RPMI7951 (cell line): Measurements from ENCODE around the gene FLVCR1. TPM values are rescaled to one million over a fixed set of nuclear protein-coding genes. Genes with fewer than 3 reads are reported as not detected.
A peak's percentile ranks its signal among the peaks of the same experiment; 100 is the strongest.

Experiments
- DNase-seq: peaks from one replicate; pipeline ENCODE4 v3.0.0-alpha.2; 2012; ENCODE audit warnings: low read depth
- total RNA-seq: library from RNA; depleted of rRNA; stranded (reverse); fragments of >200 nt; shearing (Covaris generic); gene quantifications from 2 replicates; pipeline ENCODE4 v1.2.3, GENCODE V29; 2014

Gene FLVCR1
- total RNA-seq, 1 experiment from 2014 or later = 5.5 TPM

GRCh38 chr1:212915245-212916091 is 57.4 kb downstream of the FLVCR1 start:
- DNase-seq = no peak

GRCh38 chr1:212916481-212917133 is 58.5 kb downstream of the FLVCR1 start:
- peak; percentile 50 for DNase-seq

- DNase-seq = no peak
Observed at GRCh38 chr1:212917134-212917485, 59.0 kb downstream of the FLVCR1 start.

GRCh38 chr1:212917858-212918257 is 59.8 kb downstream of the FLVCR1 start:
- no peak for DNase-seq

GRCh38 chr1:212918824-212919223 is 60.7 kb downstream of the FLVCR1 start:
- no peak for DNase-seq

GRCh38 chr1:212920246-212920645 is 62.2 kb downstream of the FLVCR1 start:
- DNase-seq = no peak

GRCh38 chr1:212920896-212921295 is 62.8 kb downstream of the FLVCR1 start:
- no peak for DNase-seq

GRCh38 chr1:212922016-212922415 is 63.9 kb downstream of the FLVCR1 start:
- no peak for DNase-seq

GRCh38 chr1:212926372-212926771 is 68.3 kb downstream of the FLVCR1 start:
- DNase-seq = no peak

- no peak for DNase-seq
Observed at GRCh38 chr1:212928323-212929291, 70.5 kb downstream of the FLVCR1 start.

GRCh38 chr1:212930986-212931678 is 73.1 kb downstream of the FLVCR1 start:
- no peak for DNase-seq

GRCh38 chr1:212933815-212934471 is 75.9 kb downstream of the FLVCR1 start:
- no peak for DNase-seq

GRCh38 chr1:212935387-212935981 is 77.4 kb downstream of the FLVCR1 start:
- DNase-seq = no peak

GRCh38 chr1:212937034-212937433 is 79.0 kb downstream of the FLVCR1 start:
- DNase-seq = no peak

GRCh38 chr1:212938846-212939245 is 80.8 kb downstream of the FLVCR1 start:
- DNase-seq = no peak

- no peak for DNase-seq
Observed at GRCh38 chr1:212941452-212941851, 83.4 kb downstream of the FLVCR1 start.

- no peak for DNase-seq
Observed at GRCh38 chr1:212942679-212943392, 84.8 kb downstream of the FLVCR1 start.

- DNase-seq = no peak
Observed at GRCh38 chr1:212943393-212943710, 85.3 kb downstream of the FLVCR1 start.

- no peak for DNase-seq
Observed at GRCh38 chr1:212944229-212944901, 86.3 kb downstream of the FLVCR1 start.
